Activated B cell treated with CpG ODN at 0.5 μM for 24 hours (primary cell): ENCODE results near the gene SNCB. TPM values are rescaled to one million over a fixed set of nuclear protein-coding genes. Genes with fewer than 3 reads are reported as not detected.

Source experiments
- ATAC-seq: fragments of 200-7000 bp; cut with Tn5 transposase; one replicate; pipeline ENCODE4 v1.10.0; 2021; ENCODE audit warnings: low read depth, mild to moderate bottlenecking, moderate library complexity
- CTCF ChIA-PET: fragments of 350-600 bp; sonication (Branson Sonifier 250); formaldehyde crosslinking; loops from one replicate; lab custom pipeline; 2021; ENCODE audit warnings: antibody characterized with exemption; lab: Charles Lee
- POLR2A ChIA-PET: fragments of 350-600 bp; sonication (Branson Sonifier 250); formaldehyde crosslinking; loops from one replicate; lab custom pipeline; 2021; ENCODE audit warnings: antibody characterized with exemption; lab: Charles Lee
- DNase-seq: peaks from one replicate; pipeline ENCODE4 v3.0.0; 2022
- H3K27ac Mint-ChIP-seq: one replicate; pipeline ENCODE4 v1.8.0; 2020; ENCODE audit warnings: mixed read lengths
- H3K27me3 Mint-ChIP-seq: one replicate; pipeline ENCODE4 v1.8.0; 2021; ENCODE audit warnings: mixed read lengths
- H3K36me3 Mint-ChIP-seq: one replicate; pipeline ENCODE4 v1.8.0; 2021; ENCODE audit warnings: low read depth, mixed read lengths
- H3K4me1 Mint-ChIP-seq: one replicate; pipeline ENCODE4 v1.8.0; 2021; ENCODE audit warnings: mixed read lengths
- H3K4me3 Mint-ChIP-seq: one replicate; pipeline ENCODE4 v1.8.0; 2020; ENCODE audit warnings: mild to moderate bottlenecking, mixed read lengths
- H3K9me3 Mint-ChIP-seq: one replicate; pipeline ENCODE4 v1.8.0; 2020; ENCODE audit warnings: mixed read lengths
- CTCF ChIP-seq: fragments of 200-600 bp; IDR thresholded peaks from one replicate; pipeline ENCODE4 v1.8.0; 2022; ENCODE audit warnings: antibody characterized with exemption, mild to moderate bottlenecking
- intact Hi-C: fragments of 100-400 bp; cut with micrococcal nuclease; formaldehyde crosslinking; loops from one replicate; pipeline ENCODE4 v1.15.1; 2024
- total RNA-seq: library from RNA; stranded (reverse); gene quantifications from 2 replicates; pipeline ENCODE4 v1.2.3, GENCODE V29; 2022

Gene SNCB
- total RNA-seq, 1 donor from 2014 or later, result not detected

DNA sequence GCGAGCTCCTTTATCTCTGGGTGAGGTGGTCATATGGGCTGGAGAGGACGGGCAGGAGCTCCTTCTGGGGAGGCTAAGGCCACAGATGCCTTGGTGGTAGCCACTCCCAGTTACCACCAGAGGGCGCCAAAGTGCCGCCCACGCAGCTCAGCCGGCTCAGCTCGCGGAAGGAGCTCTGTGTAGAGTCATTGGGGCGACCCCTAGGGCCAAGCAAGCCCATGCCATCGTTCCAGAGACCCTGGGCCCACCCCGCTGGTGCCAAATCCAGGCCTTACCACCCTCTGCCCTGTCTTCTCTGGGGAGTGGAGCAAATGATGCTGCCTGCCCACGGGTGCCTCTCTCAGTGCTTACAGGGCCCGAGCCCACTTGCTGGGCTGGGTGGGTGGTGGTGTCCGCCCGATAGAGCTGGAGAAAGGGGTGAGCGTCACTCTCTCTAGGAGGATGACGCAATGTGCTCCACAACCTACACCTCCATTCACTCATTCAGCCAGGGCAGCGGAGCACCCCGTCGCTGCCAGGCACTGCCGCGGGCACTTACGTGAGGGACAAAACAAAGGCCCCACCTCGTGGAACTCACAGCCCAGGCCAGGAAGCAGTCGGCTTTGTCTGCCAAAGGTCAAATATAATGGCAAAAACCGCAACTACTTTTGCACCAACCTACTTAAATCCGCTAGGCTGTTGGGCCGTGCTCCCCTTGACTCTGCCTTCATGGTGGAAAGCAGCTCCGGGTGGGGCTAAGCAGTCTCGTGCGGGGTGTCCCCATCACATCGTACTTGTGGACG lies 30.7 kb upstream of the SNCB start:
- CTCF ChIA-PET, result interaction anchor here (0.6 to 5.5 kb wide), 45 partner anchors 9 to 931 kb away, joined by 3 to 74 read pairs (median 3); partner anchors contain the start of genes CDHR2, CLTB, EIF4E1B and FAF2

DNA sequence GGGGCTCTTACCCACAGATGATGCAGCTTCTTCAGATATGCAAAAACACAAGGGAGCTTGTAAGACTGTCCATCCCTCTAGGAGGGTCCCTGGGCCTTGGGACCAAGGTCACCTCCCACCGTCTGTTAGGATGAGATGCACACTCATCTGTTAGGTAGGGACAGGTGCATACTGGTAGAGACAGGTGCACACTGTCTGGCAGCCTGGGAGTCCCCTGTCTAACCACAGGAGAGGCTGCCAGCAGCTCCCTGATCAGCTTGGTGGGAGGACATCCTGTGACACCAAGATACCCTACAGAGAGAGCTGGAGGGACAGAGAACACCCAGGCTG lies 30.2 kb upstream of the SNCB start:
- peaks cover 6% of the 10 kb centered on the region for H3K36me3 Mint-ChIP-seq
- H3K4me1 Mint-ChIP-seq, result peaks cover 29% of the 10 kb centered on the region
- intact Hi-C loops, result loop anchor here (1.0 to 5.0 kb wide), 3 partner anchors 157 to 930 kb away; no protein-coding TSS in a partner anchor
- DNase-seq, result no peak
- no peak for ATAC-seq
- no peaks in the 10 kb centered on the region for H3K9me3 Mint-ChIP-seq
- no peak overlapping the region for H3K4me3 Mint-ChIP-seq
- CTCF ChIA-PET, result interaction anchor here (0.6 to 5.5 kb wide), 45 partner anchors 9 to 931 kb away, joined by 3 to 74 read pairs (median 3); partner anchors contain the start of genes CDHR2, CLTB, EIF4E1B and FAF2
- TF ChIP-seq CTCF, result no peak
- peaks cover 16% of the 10 kb centered on the region for H3K27me3 Mint-ChIP-seq
- H3K27ac Mint-ChIP-seq, result no peak overlapping the region
- POLR2A ChIA-PET, result interaction anchor here (0.6 to 2.3 kb wide), 3 partner anchors 13 to 171 kb away, joined by 6 to 11 read pairs (median 6); partner anchors contain the start of genes EIF4E1B, SNCB and TSPAN17

More for the DNA sequence above, 30.7 kb upstream of the SNCB start:
- Mint-ChIP-seq H3K9me3 (no peaks in the 10 kb centered on the region), H3K36me3 (peaks cover 6% of the 10 kb centered on the region), H3K27me3 (peaks cover 18% of the 10 kb centered on the region), H3K27ac (no peak overlapping the region), H3K4me1 (peaks cover 29% of the 10 kb centered on the region), H3K4me3 (no peak overlapping the region)
- intact Hi-C loops, result loop anchor here (1.0 to 5.0 kb wide), 3 partner anchors 156 to 930 kb away; no protein-coding TSS in a partner anchor
- POLR2A ChIA-PET, result interaction anchor here (0.6 to 2.3 kb wide), 4 partner anchors 14 to 170 kb away, joined by 5 to 11 read pairs (median 6); partner anchors contain the start of genes EIF4E1B, SNCB and TSPAN17
- DNase-seq, result peak; percentile 72
- no peak for TF ChIP-seq CTCF
- peak; percentile 84 for ATAC-seq

GRCh38 chr5:176659860-176660461 lies 29.6 kb upstream of the SNCB start:
- Mint-ChIP-seq H3K4me1 (peaks cover 29% of the 10 kb centered on the region), H3K36me3 (peaks cover 9% of the 10 kb centered on the region), H3K27ac (no peak overlapping the region), H3K9me3 (no peaks in the 10 kb centered on the region), H3K4me3 (no peak overlapping the region), H3K27me3 (peaks cover 13% of the 10 kb centered on the region)
- intact Hi-C loops, result loop anchor here (1.0 to 5.0 kb wide), 4 partner anchors 157 to 929 kb away; no protein-coding TSS in a partner anchor
- CTCF ChIA-PET, result interaction anchor here (0.6 to 5.5 kb wide), 36 partner anchors 10 to 930 kb away, joined by 3 to 74 read pairs (median 4); partner anchors contain the start of genes CDHR2, CLTB, EIF4E1B and FAF2
- no peak for TF ChIP-seq CTCF
- DNase-seq (no peak), ATAC-seq (no peak)
- POLR2A ChIA-PET, result interaction anchor here (0.5 to 2.3 kb wide), 4 partner anchors 13 to 113 kb away, joined by 3 to 11 read pairs (median 5); partner anchors contain the start of genes EIF4E1B, SNCB and TSPAN17

GRCh38 chr5:176659512-176659839 lies 29.1 kb upstream of the SNCB start:
- Mint-ChIP-seq H3K36me3 (peaks cover 9% of the 10 kb centered on the region), H3K4me1 (peaks cover 29% of the 10 kb centered on the region), H3K27ac (no peak overlapping the region), H3K27me3 (peaks cover 13% of the 10 kb centered on the region), H3K9me3 (no peaks in the 10 kb centered on the region), H3K4me3 (no peak overlapping the region)
- CTCF ChIA-PET, result interaction anchor here (3.3 to 5.5 kb wide), 3 partner anchors 11 to 453 kb away, joined by 20 to 74 read pairs (median 62); partner anchors contain the start of gene TSPAN17
- DNase-seq, result no peak
- no peak for ATAC-seq
- POLR2A ChIA-PET, result interaction anchor here (2.1 to 2.3 kb wide), 2 partner anchors 12 to 29 kb away, joined by 4 to 11 read pairs; partner anchors contain the start of genes EIF4E1B, SNCB and TSPAN17
- no peak for TF ChIP-seq CTCF
- intact Hi-C loops, result loop anchor here (2.0 kb wide), 1 partner anchor 299 kb away; no protein-coding TSS in a partner anchor
